SK-N-MC (cell line): Measurements from ENCODE around the gene RHBDF2.

Source experiments
- EZH2 ChIP-seq: fragments of 200-600 bp; sonication (generic); IDR thresholded peaks from one replicate; pipeline ENCODE4 v1.6.1; 2017; ENCODE audit warnings: antibody characterized with exemption
- POLR2AphosphoS5 ChIP-seq: IDR thresholded peaks from 2 replicates; pipeline ENCODE4 v1.6.1; 2012; ENCODE audit warnings: mild to moderate bottlenecking, low read depth, low read length, borderline replicate concordance

- no peak for TF ChIP-seq POLR2AphosphoS5
- TF ChIP-seq EZH2: no peak
Observed at GRCh38 chr17:76445697-76446448, 55.4 kb downstream of the RHBDF2 start.
